ENCODE data around the gene NPAS4. TPM values are rescaled to one million over a fixed set of nuclear protein-coding genes. Genes with fewer than 3 reads are reported as not detected.

Gene NPAS4
- total and polyA plus RNA-seq, 2 of the 13 experiments (the other 11 are each of a cell fraction or from before 2014, with no cell fraction given), result not detected

GRCh38 chr11:66418168-66418985 lies 2.5 kb upstream of the NPAS4 start (continued):
- TF ChIP-seq, protein P1, sequence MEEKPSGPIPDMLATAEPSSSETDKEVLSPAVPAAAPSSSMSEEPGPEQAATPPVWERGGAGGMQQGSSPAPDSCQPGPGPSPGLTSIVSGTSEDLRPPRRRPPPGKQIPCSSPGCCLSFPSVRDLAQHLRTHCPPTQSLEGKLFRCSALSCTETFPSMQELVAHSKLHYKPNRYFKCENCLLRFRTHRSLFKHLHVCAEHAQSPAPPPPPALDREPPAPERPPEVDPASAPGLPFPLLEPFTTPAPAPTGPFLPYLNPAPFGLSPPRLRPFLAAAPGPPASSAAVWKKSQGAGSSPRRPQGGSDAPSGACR (CRISPR knock-in tag; IDR thresholded peaks at IDR 0.05), result 0 out of 2 replicates have a peak, but pooled peaks have one; percentile 47
- TF ChIP-seq NFATC3 (CRISPR knock-in tag; IDR thresholded peaks at IDR 0.05) (no peak), DR1 (CRISPR knock-in tag; IDR thresholded peaks at IDR 0.05) (no peak), ETV6 (CRISPR knock-in tag; conservative IDR thresholded peaks at IDR 0.05) (peak; percentile 90; the same call in 1 of the 2 replicates), MTF2 (CRISPR knock-in tag; IDR thresholded peaks at IDR 0.05; ENCODE audit: borderline replicate concordance) (no peak), ZNF350 (CRISPR knock-in tag; IDR thresholded peaks at IDR 0.05; ENCODE audit: borderline replicate concordance, low read depth) (no peak), ZNF335 (CRISPR knock-in tag; IDR thresholded peaks at IDR 0.05) (peak; percentile 82), ADNP (CRISPR knock-in tag; IDR thresholded peaks at IDR 0.05) (no peak), MIER2 (CRISPR knock-in tag; IDR thresholded peaks at IDR 0.05) (peak; percentile 99), TSC22D2 (CRISPR knock-in tag; IDR thresholded peaks at IDR 0.05; ENCODE audit: borderline replicate concordance) (peak; percentile 98), ZNF607 (CRISPR knock-in tag; IDR thresholded peaks at IDR 0.05; ENCODE audit: borderline replicate concordance) (peak; percentile 76; the same call in 1 of the 2 replicates), ZFP36L1 (CRISPR knock-in tag; IDR thresholded peaks at IDR 0.05) (no peak), MED1 (CRISPR knock-in tag; IDR thresholded peaks at IDR 0.05) (peak; percentile 66), ELK4 (CRISPR knock-in tag; IDR thresholded peaks at IDR 0.05; ENCODE audit: borderline replicate concordance) (no peak), KLF15 (CRISPR knock-in tag; IDR thresholded peaks at IDR 0.05; ENCODE audit: borderline replicate concordance) (no peak), ERF (CRISPR knock-in tag; IDR thresholded peaks at IDR 0.05) (peak; percentile 95), SNAPC2 (CRISPR knock-in tag; IDR thresholded peaks at IDR 0.05) (peak; percentile 75; the same call in 1 of the 2 replicates), FOXA1 (IDR thresholded peaks at IDR 0.05) (no peak), FOXA1 (CRISPR knock-in tag; IDR thresholded peaks at IDR 0.05) (no peak), ZNF263 (CRISPR knock-in tag; IDR thresholded peaks at IDR 0.05) (peak; percentile 72), HDAC6 (IDR thresholded peaks at IDR 0.05; ENCODE audit: low read depth, low read length) (no peak), ATF7-NPFF (CRISPR knock-in tag; IDR thresholded peaks at IDR 0.05; ENCODE audit: low read depth) (no peak), MXD4 (CRISPR knock-in tag; IDR thresholded peaks at IDR 0.05) (peak; percentile 46; the same call in 1 of the 2 replicates)
- TF ChIP-seq, protein P2, sequence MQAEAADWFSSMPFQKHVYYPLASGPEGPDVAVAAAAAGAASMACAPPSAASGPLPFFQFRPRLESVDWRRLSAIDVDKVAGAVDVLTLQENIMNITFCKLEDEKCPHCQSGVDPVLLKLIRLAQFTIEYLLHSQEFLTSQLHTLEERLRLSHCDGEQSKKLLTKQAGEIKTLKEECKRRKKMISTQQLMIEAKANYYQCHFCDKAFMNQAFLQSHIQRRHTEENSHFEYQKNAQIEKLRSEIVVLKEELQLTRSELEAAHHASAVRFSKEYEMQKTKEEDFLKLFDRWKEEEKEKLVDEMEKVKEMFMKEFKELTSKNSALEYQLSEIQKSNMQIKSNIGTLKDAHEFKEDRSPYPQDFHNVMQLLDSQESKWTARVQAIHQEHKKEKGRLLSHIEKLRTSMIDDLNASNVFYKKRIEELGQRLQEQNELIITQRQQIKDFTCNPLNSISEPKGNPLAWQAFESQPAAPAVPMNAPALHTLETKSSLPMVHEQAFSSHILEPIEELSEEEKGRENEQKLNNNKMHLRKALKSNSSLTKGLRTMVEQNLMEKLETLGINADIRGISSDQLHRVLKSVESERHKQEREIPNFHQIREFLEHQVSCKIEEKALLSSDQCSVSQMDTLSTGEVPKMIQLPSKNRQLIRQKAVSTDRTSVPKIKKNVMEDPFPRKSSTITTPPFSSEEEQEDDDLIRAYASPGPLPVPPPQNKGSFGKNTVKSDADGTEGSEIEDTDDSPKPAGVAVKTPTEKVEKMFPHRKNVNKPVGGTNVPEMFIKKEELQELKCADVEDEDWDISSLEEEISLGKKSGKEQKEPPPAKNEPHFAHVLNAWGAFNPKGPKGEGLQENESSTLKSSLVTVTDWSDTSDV (CRISPR knock-in tag; IDR thresholded peaks at IDR 0.05), result peak; percentile 76; the same call in 1 of the 2 replicates
- TF ChIP-seq, protein P3, sequence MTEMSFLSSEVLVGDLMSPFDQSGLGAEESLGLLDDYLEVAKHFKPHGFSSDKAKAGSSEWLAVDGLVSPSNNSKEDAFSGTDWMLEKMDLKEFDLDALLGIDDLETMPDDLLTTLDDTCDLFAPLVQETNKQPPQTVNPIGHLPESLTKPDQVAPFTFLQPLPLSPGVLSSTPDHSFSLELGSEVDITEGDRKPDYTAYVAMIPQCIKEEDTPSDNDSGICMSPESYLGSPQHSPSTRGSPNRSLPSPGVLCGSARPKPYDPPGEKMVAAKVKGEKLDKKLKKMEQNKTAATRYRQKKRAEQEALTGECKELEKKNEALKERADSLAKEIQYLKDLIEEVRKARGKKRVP (CRISPR knock-in tag; IDR thresholded peaks at IDR 0.05), result 0 out of 4 replicates have a peak, but pooled peaks of 1 of the 2 experiments have one; percentile 45

Data from HepG2 (cell line).